NCI-H69 (cell line): ENCODE measurements around the gene AGAP1.
"Not testable (repeated sequence)": the region's sequence is repeated elsewhere in the genome, so short reads cannot be mapped to it uniquely, and the experiment has no call there.

ENCODE experiments used
- DNase-seq: peaks from one replicate; lab custom pipeline; 2025; lab: John Stamatoyannopoulos, UW

AGAP1 gene

GRCh38 chr2:235737840-235738239 lies 244.0 kb downstream of the AGAP1 start:
- no peak for DNase-seq

- DNase-seq, result no peak
Observed at GRCh38 chr2:235739704-235740415, 246.0 kb downstream of the AGAP1 start.

- DNase-seq, result peak; percentile 65
Observed at GRCh38 chr2:235740821-235741220, 247.0 kb downstream of the AGAP1 start.

GRCh38 chr2:235744161-235744560 lies 250.3 kb downstream of the AGAP1 start:
- DNase-seq, result no peak

GRCh38 chr2:235745597-235745996 lies 251.8 kb downstream of the AGAP1 start:
- no peak for DNase-seq

GRCh38 chr2:235746257-235746934 lies 252.6 kb downstream of the AGAP1 start:
- DNase-seq, result peak; percentile 74

- no peak for DNase-seq
Observed at GRCh38 chr2:235747001-235747785, 253.3 kb downstream of the AGAP1 start.

GRCh38 chr2:235747786-235748091 lies 253.9 kb downstream of the AGAP1 start:
- DNase-seq, result peak; percentile 84

- no peak for DNase-seq
Observed at GRCh38 chr2:235749121-235749770, 255.4 kb downstream of the AGAP1 start.

GRCh38 chr2:235749771-235750160 lies 255.9 kb downstream of the AGAP1 start:
- DNase-seq, result no peak

GRCh38 chr2:235752846-235753245 lies 259.0 kb downstream of the AGAP1 start:
- peak; percentile 27 for DNase-seq

GRCh38 chr2:235754357-235755207 lies 260.7 kb downstream of the AGAP1 start:
- no peak for DNase-seq

GRCh38 chr2:235756491-235756890 lies 262.6 kb downstream of the AGAP1 start:
- no peak for DNase-seq

- no peak for DNase-seq
Observed at GRCh38 chr2:235757212-235757611, 263.4 kb downstream of the AGAP1 start.

- DNase-seq, result no peak
Observed at GRCh38 chr2:235757640-235758039, 263.8 kb downstream of the AGAP1 start.

GRCh38 chr2:235762832-235763598 lies 269.2 kb downstream of the AGAP1 start:
- DNase-seq, result no peak

GRCh38 chr2:235763816-235764215 lies 270.0 kb downstream of the AGAP1 start:
- DNase-seq, result no peak

GRCh38 chr2:235764478-235764877 lies 270.6 kb downstream of the AGAP1 start:
- DNase-seq, result not testable (repeated sequence)

- DNase-seq, result no peak
Observed at GRCh38 chr2:235765181-235765820, 271.5 kb downstream of the AGAP1 start.

GRCh38 chr2:235766278-235766677 lies 272.4 kb downstream of the AGAP1 start:
- peak; percentile 50 for DNase-seq
